Non-pigmented ciliary epithelial cell (primary cell): ENCODE data around the gene DMKN.

Source experiments
- DNase-seq: peaks from one replicate; pipeline ENCODE4 v3.0.0-alpha.2; 2010; ENCODE audit warnings: low read depth

DMKN gene

GRCh38 chr19:35549174-35549788 is 35.8 kb upstream of the DMKN start:
- DNase-seq, result no peak

GRCh38 chr19:35546532-35546931 is 33.1 kb upstream of the DMKN start:
- no peak for DNase-seq

GRCh38 chr19:35545855-35546381 is 32.5 kb upstream of the DMKN start:
- no peak for DNase-seq

- no peak for DNase-seq
Observed at GRCh38 chr19:35545001-35545854, 31.8 kb upstream of the DMKN start, which contains the start of gene TMEM147. TMEM147 (plus strand) TSS chr19:35545626; CDS start chr19:35545740, 114 bp downstream.

GRCh38 chr19:35544110-35544802 is 30.8 kb upstream of the DMKN start:
- no peak for DNase-seq

- DNase-seq, result no peak
Observed at GRCh38 chr19:35543280-35544109, 30.0 kb upstream of the DMKN start.

- DNase-seq, result no peak
Observed at GRCh38 chr19:35542209-35542608, 28.8 kb upstream of the DMKN start.

- no peak for DNase-seq
Observed at GRCh38 chr19:35540356-35540927, 27.0 kb upstream of the DMKN start.

- no peak for DNase-seq
Observed at GRCh38 chr19:35539850-35540249, 26.4 kb upstream of the DMKN start.

- no peak for DNase-seq
Observed at GRCh38 chr19:35539314-35539713, 25.9 kb upstream of the DMKN start.

- no peak for DNase-seq
Observed at GRCh38 chr19:35534803-35535480, 21.5 kb upstream of the DMKN start.

- DNase-seq, result no peak
Observed at GRCh38 chr19:35533822-35534392, 20.5 kb upstream of the DMKN start.

GRCh38 chr19:35533201-35533821 is 19.9 kb upstream of the DMKN start, which contains the start of gene GAPDHS:
GAPDHS (plus strand) TSS chr19:35533456; CDS start chr19:35533528, 72 bp downstream.
- DNase-seq, result no peak

- DNase-seq, result no peak
Observed at GRCh38 chr19:35531291-35531690, 17.8 kb upstream of the DMKN start.

GRCh38 chr19:35529241-35530218 is 16.1 kb upstream of the DMKN start:
- DNase-seq, result no peak

GRCh38 chr19:35528218-35529038 is 15.0 kb upstream of the DMKN start, which contains the start of gene SBSN:
SBSN (minus strand) TSS chr19:35528311; CDS start chr19:35528281, 30 bp downstream.
- DNase-seq, result no peak

- DNase-seq, result no peak
Observed at GRCh38 chr19:35525873-35526272, 12.4 kb upstream of the DMKN start.
